Testis (tissue), 2 donors: ENCODE data around the gene DENND5B.

ENCODE experiments used
- POLR2A ChIP-seq: fragments of 450-650 bp; IDR thresholded peaks from one replicate; pipeline ENCODE4 v1.6.1; 2017; ENCODE audit warnings: antibody characterized with exemption, mild to moderate bottlenecking, moderate library complexity
- TF ChIP-seq, protein P1 (sequence below), 3 experiments: fragments of 450-650 bp in 2 of 3; fragments of 200-600 bp in 1 of 3; sonication (generic) in 1 of 3; IDR thresholded peaks; one replicate each; pipeline ENCODE4 v1.5.1; 2016 to 2019; ENCODE audit warnings: antibody characterized with exemption in 3 of 3, mild to moderate bottlenecking in 2 of 3, moderate library complexity in 1 of 3

DNA sequence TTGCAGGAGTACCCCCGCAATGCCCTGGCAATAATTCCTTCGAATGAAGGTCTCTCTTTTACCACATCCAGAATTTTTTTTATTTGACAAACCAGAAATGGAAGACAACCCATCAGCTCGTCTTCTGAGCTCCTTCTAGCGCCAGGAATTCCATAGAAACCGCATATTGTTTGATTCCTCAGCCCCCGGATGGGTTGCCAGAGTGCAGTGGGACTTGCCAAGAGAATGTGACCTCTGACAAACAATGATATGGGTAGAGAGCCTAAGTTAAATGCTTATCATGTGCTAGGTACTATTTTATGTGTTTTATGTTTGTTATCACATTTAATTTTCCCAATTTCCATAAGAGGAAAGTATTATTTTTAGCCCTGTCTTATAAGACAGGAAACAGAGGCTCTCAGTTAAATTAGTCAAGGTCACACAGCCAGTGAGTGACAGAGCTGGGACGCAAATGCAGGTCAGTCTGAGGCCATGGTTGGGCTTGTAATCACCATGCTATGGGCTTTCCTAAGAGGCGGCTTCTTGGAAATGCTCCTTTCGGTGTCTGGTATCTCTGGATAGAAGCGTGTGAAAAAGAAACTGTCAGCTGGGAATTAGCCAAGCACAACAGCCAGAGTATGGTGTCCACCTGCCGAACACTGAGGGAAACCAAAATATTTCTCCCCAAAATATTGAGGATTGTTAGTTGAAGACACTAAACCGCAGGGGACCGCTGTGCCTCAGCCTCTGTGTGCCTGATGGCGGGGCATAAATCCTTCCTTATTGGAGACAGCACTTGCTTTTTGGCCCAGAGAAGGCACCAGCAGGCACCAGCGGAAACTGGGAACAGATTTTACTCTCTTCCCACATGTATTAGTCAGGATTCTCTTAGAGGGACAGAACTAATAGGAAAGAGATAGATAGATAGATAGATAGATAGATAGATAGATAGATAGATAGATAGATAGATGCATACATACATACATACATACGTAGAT is 39.1 kb upstream of the DENND5B start:
- TF ChIP-seq, protein P1, sequence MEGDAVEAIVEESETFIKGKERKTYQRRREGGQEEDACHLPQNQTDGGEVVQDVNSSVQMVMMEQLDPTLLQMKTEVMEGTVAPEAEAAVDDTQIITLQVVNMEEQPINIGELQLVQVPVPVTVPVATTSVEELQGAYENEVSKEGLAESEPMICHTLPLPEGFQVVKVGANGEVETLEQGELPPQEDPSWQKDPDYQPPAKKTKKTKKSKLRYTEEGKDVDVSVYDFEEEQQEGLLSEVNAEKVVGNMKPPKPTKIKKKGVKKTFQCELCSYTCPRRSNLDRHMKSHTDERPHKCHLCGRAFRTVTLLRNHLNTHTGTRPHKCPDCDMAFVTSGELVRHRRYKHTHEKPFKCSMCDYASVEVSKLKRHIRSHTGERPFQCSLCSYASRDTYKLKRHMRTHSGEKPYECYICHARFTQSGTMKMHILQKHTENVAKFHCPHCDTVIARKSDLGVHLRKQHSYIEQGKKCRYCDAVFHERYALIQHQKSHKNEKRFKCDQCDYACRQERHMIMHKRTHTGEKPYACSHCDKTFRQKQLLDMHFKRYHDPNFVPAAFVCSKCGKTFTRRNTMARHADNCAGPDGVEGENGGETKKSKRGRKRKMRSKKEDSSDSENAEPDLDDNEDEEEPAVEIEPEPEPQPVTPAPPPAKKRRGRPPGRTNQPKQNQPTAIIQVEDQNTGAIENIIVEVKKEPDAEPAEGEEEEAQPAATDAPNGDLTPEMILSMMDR (IDR thresholded peaks at IDR 0.05), result no peak
- no peak for TF ChIP-seq POLR2A
